Measurements from ENCODE around the gene HORMAD1.

HORMAD1 gene

DNA sequence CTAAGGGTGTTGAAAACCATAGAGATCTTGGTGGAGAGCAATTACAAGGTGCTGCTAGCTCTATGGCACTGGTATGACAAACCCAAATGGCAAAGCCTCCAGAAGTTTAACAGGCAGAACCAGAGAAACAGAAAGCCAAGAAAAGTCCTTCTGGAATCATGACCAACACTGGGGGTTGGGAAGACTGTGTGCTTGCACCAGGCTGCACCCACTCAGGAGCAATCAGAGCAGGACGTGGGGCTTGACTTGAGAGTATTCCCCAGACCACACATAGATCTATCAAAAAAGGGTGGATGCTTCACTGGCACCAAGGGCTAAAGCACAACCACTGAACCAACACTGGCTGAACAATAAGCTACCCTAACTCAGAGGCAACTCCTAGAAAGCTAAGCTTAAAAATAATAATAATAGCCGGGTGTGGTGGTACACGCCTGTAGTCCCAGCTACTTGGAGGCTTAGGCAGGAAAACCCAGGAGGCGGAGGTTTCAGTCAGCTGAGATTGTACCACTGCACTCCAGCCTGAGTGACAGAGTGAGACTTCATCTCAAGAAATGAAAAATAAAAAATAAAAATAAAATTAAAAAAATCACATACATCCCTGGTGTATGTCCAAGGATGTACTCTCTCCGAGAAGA is 71.1 kb downstream of the HORMAD1 start:
- Histone ChIP-seq H3K27ac (ENCODE audit: insufficient read depth in 1 of 2, low read depth in 1 of 2, low read length in 2 of 2, poor library complexity in 1 of 2, severe bottlenecking in 2 of 2) (no peak overlapping the region), H3K4me1 (ENCODE audit: control extremely low read depth in 1 of 4, control insufficient read depth in 4 of 4, insufficient read depth in 4 of 4, low read length in 3 of 4) (no peaks in the 10 kb centered on the region), H3K27me3 (replicated peaks in 2 of 5; ENCODE audit: control insufficient read depth in 4 of 5, insufficient read depth in 5 of 5, low read length in 4 of 5) (no peaks in the 10 kb centered on the region), H3K4me3 (ENCODE audit: control insufficient read depth in 1 of 7, extremely low read depth in 1 of 7, insufficient read depth in 4 of 7, low read depth in 2 of 7, low read length in 6 of 7) (no peak overlapping the region), H3K36me3 (ENCODE audit: control insufficient read depth in 4 of 4, insufficient read depth in 4 of 4, low read length in 3 of 4) (peaks cover 13 to 52% (median 35%) of the 10 kb centered on the region in 4 experiments), H3K9me3 (ENCODE audit: control extremely low read depth in 1 of 5, control insufficient read depth in 4 of 5, insufficient read depth in 2 of 5, low read depth in 1 of 5, low read length in 4 of 5) (no peaks in the 10 kb centered on the region)
- no CpG with 5 or more reads among the region's 5 CpGs for WGBS (ENCODE audit: insufficient coverage)
- ChIA-PET POLR2A (no interaction called here), CTCF (interaction anchor here (1.2 to 2.1 kb wide), 2 partner anchors 9 to 61 kb away, joined by 3 to 4 read pairs; no protein-coding TSS in a partner anchor)
- no peak for DNase-seq
